Stimulated activated CD8-positive, alpha-beta memory T cell treated with anti-CD3 and anti-CD28 coated beads, Interleukin-7, amount 100 ng/mL, for 4 hours (primary cell): ENCODE measurements around the gene AHSG.
"Not testable (repeated sequence)": the region's sequence is repeated elsewhere in the genome, so short reads cannot be mapped to it uniquely, and the experiment has no call there.

Experiments used
- DNase-seq, 2 donors: peaks; one replicate each; pipeline ENCODE4 v3.0.0-alpha.2; 2020; ENCODE audit warnings: low read depth in 2 of 2

AHSG gene

GRCh38 chr3:186618318-186618938, 5.6 kb downstream of the AHSG start:
- DNase-seq, result no peak

- DNase-seq, result no peak
These were observed 6.9 kb downstream of the AHSG start for GRCh38 chr3:186619787-186620212.

- DNase-seq, result no peak
These were observed 7.6 kb downstream of the AHSG start for GRCh38 chr3:186620213-186621092.

- DNase-seq, result no peak
These were observed 9.2 kb downstream of the AHSG start for GRCh38 chr3:186621894-186622650.

GRCh38 chr3:186622651-186623310, 9.9 kb downstream of the AHSG start:
- DNase-seq, result no peak

- no peak for DNase-seq
These were observed 11.7 kb downstream of the AHSG start for GRCh38 chr3:186624598-186624997.

GRCh38 chr3:186625600-186626042, 12.8 kb downstream of the AHSG start:
- no peak for DNase-seq

GRCh38 chr3:186626254-186626847, 13.5 kb downstream of the AHSG start:
- DNase-seq, result no peak

- no peak for DNase-seq
These were observed 15.1 kb downstream of the AHSG start for GRCh38 chr3:186627852-186628414.

GRCh38 chr3:186628756-186629155, 15.9 kb downstream of the AHSG start:
- no peak for DNase-seq

GRCh38 chr3:186630950-186631641, 18.2 kb downstream of the AHSG start:
- DNase-seq, result no peak

- no peak for DNase-seq
These were observed 20.6 kb downstream of the AHSG start for GRCh38 chr3:186633481-186633880.

GRCh38 chr3:186634207-186634606, 21.3 kb downstream of the AHSG start:
- not testable (repeated sequence) for DNase-seq

- DNase-seq, result no peak
These were observed 22.7 kb downstream of the AHSG start for GRCh38 chr3:186635532-186635931.

GRCh38 chr3:186636536-186636935, 23.7 kb downstream of the AHSG start:
- DNase-seq, result no peak

- DNase-seq, result no peak
These were observed 24.8 kb downstream of the AHSG start for GRCh38 chr3:186637686-186638085.

- DNase-seq, result no peak
These were observed 25.4 kb downstream of the AHSG start for GRCh38 chr3:186638259-186638658.

GRCh38 chr3:186639778-186640472, 27.1 kb downstream of the AHSG start, which contains the start of gene FETUB:
FETUB (plus strand) TSS chr3:186640399; CDS start chr3:186640461, 62 bp downstream.
- no peak for DNase-seq

GRCh38 chr3:186640473-186640818, 27.6 kb downstream of the AHSG start:
- no peak for DNase-seq

- DNase-seq, result no peak
These were observed 28.1 kb downstream of the AHSG start for GRCh38 chr3:186640929-186641328.
